GM12878 (cell line): ENCODE results near the gene GPR39. TPM values are rescaled to one million over a fixed set of nuclear protein-coding genes. Genes with fewer than 3 reads are reported as not detected.

Experiments used
- ATAC-seq: fragments of 200-7000 bp; cut with Tn5 transposase; 3 replicates; pipeline ENCODE4 v1.9.1; 2020; ENCODE audit warnings: mild to moderate bottlenecking, moderate library complexity
- BruUV-seq: library from RNA; stranded (reverse); fragments of 400-500 nt; replicated peaks from 2 replicates; lab custom pipeline; 2021; lab: Mats Ljungman, UMichigan
- CTCF ChIA-PET: fragments of 300-600 bp; sonication (Branson Sonifier 250); formaldehyde crosslinking; extraction: SDS; loops from one replicate; lab custom pipeline; 2021; ENCODE audit warnings: inconsistent platforms; lab: Yijun Ruan, JAX
- POLR2A ChIA-PET: fragments of 350-600 bp; formaldehyde crosslinking; extraction: SDS; loops from one replicate; lab custom pipeline; 2021; ENCODE audit warnings: inconsistent platforms; lab: Charles Lee
- RAD21 ChIA-PET: fragments of 300-600 bp; sonication (Branson Sonifier 250); formaldehyde crosslinking; loops from one replicate; lab custom pipeline; 2023; ENCODE audit warnings: antibody characterized with exemption; ENCODE audit not compliant: unreplicated experiment; lab: Charles Lee
- SMC1A ChIA-PET: fragments of 300-600 bp; sonication (Branson Sonifier 250); formaldehyde crosslinking; loops from one replicate; lab custom pipeline; 2023; ENCODE audit not compliant: unreplicated experiment, uncharacterized antibody; lab: Charles Lee
- DNase-seq: peaks from one replicate; pipeline ENCODE4 v3.0.0-alpha.2; 2011; ENCODE audit warnings: low read depth, low spot score
- FAIRE-seq: peaks from 3 replicates; lab custom pipeline; 2011; peaks lifted over from hg19 to GRCh38; lab: Jason Lieb, UNC
- H2AFZ ChIP-seq: 2 replicates; pipeline ENCODE4 v1.6.0; 2011; ENCODE audit warnings: low read depth, low read length, control low read depth; ENCODE audit not compliant: control insufficient read depth
- H3K27ac ChIP-seq: 2 replicates; pipeline ENCODE4 v1.5.1; 2011; ENCODE audit warnings: control low read depth; ENCODE audit not compliant: control insufficient read depth, insufficient read depth
- H3K27me3 ChIP-seq, 2 experiments: replicated peaks in 1 of 2; 2 replicates each; pipeline versions ENCODE4 v1.6.0 to v1.6.1; 2011; ENCODE audit warnings: low read length in 1 of 2; ENCODE audit not compliant: control insufficient read depth in 2 of 2, insufficient read depth in 2 of 2
- H3K36me3 ChIP-seq, 2 experiments: 2 replicates each; pipeline ENCODE4 v1.5.1; 2011; ENCODE audit warnings: low read length in 1 of 2; ENCODE audit not compliant: control insufficient read depth in 2 of 2, insufficient read depth in 2 of 2
- H3K4me1 ChIP-seq: 2 replicates; pipeline ENCODE4 v1.6.1; 2011; ENCODE audit warnings: mild to moderate bottlenecking, low read length, moderate library complexity, mixed read lengths; ENCODE audit not compliant: control insufficient read depth, insufficient read depth
- H3K4me2 ChIP-seq: 2 replicates; pipeline ENCODE4 v1.6.0; 2011; ENCODE audit warnings: control low read depth; ENCODE audit not compliant: control insufficient read depth, insufficient read depth
- H3K4me3 ChIP-seq: fragments of 200-600 bp; sonication (generic); 2 replicates; pipeline ENCODE4 v1.5.1; 2016
- H3K79me2 ChIP-seq: 2 replicates; pipeline ENCODE4 v1.6.0; 2011; ENCODE audit warnings: low read length; ENCODE audit not compliant: control insufficient read depth, insufficient read depth
- H3K9ac ChIP-seq: 2 replicates; pipeline ENCODE4 v1.8.0; 2011; ENCODE audit warnings: low read length, control low read depth, mixed read lengths; ENCODE audit not compliant: control insufficient read depth, insufficient read depth
- H3K9me3 ChIP-seq: replicated peaks from 3 replicates; pipeline ENCODE4 v1.5.1; 2011; ENCODE audit warnings: mild to moderate bottlenecking, low read length; ENCODE audit not compliant: control insufficient read depth, insufficient read depth
- H4K20me1 ChIP-seq: 2 replicates; pipeline ENCODE4 v1.6.0; 2011; ENCODE audit not compliant: control insufficient read depth, insufficient read depth
- CHD2 ChIP-seq: IDR thresholded peaks from 2 replicates; pipeline ENCODE4 v1.6.1; 2011; ENCODE audit warnings: low read depth, low read length, improper control_type of control experiment, borderline replicate concordance
- CREM ChIP-seq: IDR thresholded peaks from 2 replicates; pipeline ENCODE4 v1.6.1; 2014; ENCODE audit warnings: antibody characterized with exemption, low read depth
- EP300 ChIP-seq, 2 experiments: fragments of 150-350 bp in 1 of 2; IDR thresholded peaks; 2 replicates each; pipeline ENCODE4 v1.6.1; 2011 to 2012; ENCODE audit warnings: low read depth in 2 of 2, low read length in 2 of 2, borderline replicate concordance in 1 of 2, improper control_type of control experiment in 1 of 2, inconsistent platforms in 1 of 2; ENCODE audit not compliant: control insufficient read depth in 1 of 2
- FOXM1 ChIP-seq: IDR thresholded peaks from 2 replicates; pipeline ENCODE4 v1.6.1; 2012; ENCODE audit warnings: low read depth, mild to moderate bottlenecking, inconsistent platforms, low read length, moderate library complexity
- HDAC6 ChIP-seq: fragments of 200-600 bp; sonication (generic); IDR thresholded peaks from one replicate; pipeline ENCODE4 v1.8.0; 2017; ENCODE audit warnings: antibody characterized with exemption; ENCODE audit not compliant: unreplicated experiment
- KAT2A ChIP-seq: conservative IDR thresholded peaks from 2 replicates; pipeline ENCODE4 v1.6.1; 2011; ENCODE audit warnings: low read depth, low read length; ENCODE audit not compliant: control insufficient read depth
- MYC ChIP-seq: IDR thresholded peaks from 2 replicates; pipeline ENCODE4 v1.6.1; 2011; ENCODE audit warnings: mild to moderate bottlenecking, low read length, moderate library complexity, inconsistent platforms; ENCODE audit not compliant: insufficient read depth, insufficient replicate concordance, insufficient read length, severe bottlenecking
- NBN ChIP-seq: fragments of 450-650 bp; IDR thresholded peaks from 2 replicates; pipeline ENCODE4 v1.6.1; 2016
- NFIC ChIP-seq: IDR thresholded peaks from 2 replicates; pipeline ENCODE4 v1.6.1; 2012; ENCODE audit warnings: low read depth, mild to moderate bottlenecking, inconsistent platforms, low read length, moderate library complexity
- SREBF2 ChIP-seq: IDR thresholded peaks from 2 replicates; pipeline ENCODE4 v1.6.1; 2012; ENCODE audit warnings: mild to moderate bottlenecking, low read length
- ZNF217 ChIP-seq: fragments of 450-650 bp; IDR thresholded peaks from 2 replicates; pipeline ENCODE4 v1.6.1; 2017; ENCODE audit warnings: antibody characterized with exemption, mild to moderate bottlenecking
- ZNF24 ChIP-seq: fragments of 450-650 bp; IDR thresholded peaks from 2 replicates; pipeline ENCODE4 v1.6.1; 2017; ENCODE audit warnings: antibody characterized with exemption, mild to moderate bottlenecking
- WGBS: methylation state at CpG from one replicate; pipeline ENCODE4 v1.1.6; 2016; ENCODE audit warnings: low lambda C conversion rate; ENCODE audit not compliant: insufficient replicate concordance, insufficient coverage; ENCODE audit errors: missing lambda C conversion rate; 5-methylcytosine and 5-hydroxymethylcytosine counted together
- in situ Hi-C: fragments of 300-500 bp; cut with MboI; formaldehyde crosslinking; loops from 9 replicates; pipeline ENCODE4 v1.14.3; 2018; ENCODE audit warnings: mixed read lengths
- intact Hi-C: fragments of 100-400 bp; cut with micrococcal nuclease; formaldehyde crosslinking; loops from one replicate; pipeline ENCODE4 v1.14.2; 2022; ENCODE audit not compliant: unreplicated experiment
- polyA plus RNA-seq, 11 experiments: library from polyadenylated mRNA; depleted of rRNA in 4 of 11; unstranded in 6 of 11; stranded (reverse) in 5 of 11; fragments of >200 nt; fragmentation: Nextera tagmentation in 4 of 11; fragmentation: Illumina TruSeq in 1 of 11; extraction: Ambion mirVana in 4 of 11; extraction: Trizol in 1 of 11; gene quantifications; 1 replicate in 1 of 11; 2 replicates in 10 of 11; pipeline versions ENCODE4 v1.2.1 to v1.2.3, GENCODE V29; 2011 to 2016; ENCODE audit warnings: inconsistent platforms in 2 of 11, missing spikeins in 2 of 11, low read depth in 1 of 11
- total RNA-seq, 4 experiments: library from RNA; depleted of rRNA in 3 of 4; stranded (reverse); fragments of >200 nt in 3 of 4; fragmentation: Illumina TruSeq in 1 of 4; extraction: Trizol in 1 of 4; gene quantifications; 2 replicates each; pipeline versions ENCODE4 v1.2.1 to v1.2.3, GENCODE V29; 2013 to 2021
- TF ChIP-seq, protein P1 (sequence below): fragments of 450-650 bp; IDR thresholded peaks from 2 replicates; pipeline ENCODE4 v1.6.1; 2017; ENCODE audit warnings: mild to moderate bottlenecking
- TF ChIP-seq, protein P2 (sequence below): IDR thresholded peaks from 2 replicates; pipeline ENCODE4 v1.6.1; 2012; ENCODE audit warnings: low read length, inconsistent platforms
- TF ChIP-seq, protein P3 (sequence below): fragments of 450-650 bp; IDR thresholded peaks from 2 replicates; pipeline ENCODE4 v1.6.1; 2017; ENCODE audit warnings: mild to moderate bottlenecking, moderate library complexity
- TF ChIP-seq, protein P4 (sequence below): fragments of 450-650 bp; IDR thresholded peaks from 2 replicates; pipeline ENCODE4 v1.6.1; 2017; ENCODE audit warnings: mild to moderate bottlenecking, low read depth, inconsistent platforms; ENCODE audit not compliant: poor library complexity, severe bottlenecking

Gene GPR39
- total and polyA plus RNA-seq, 10 of the 15 experiments (the other 5 are each of a cell fraction or from before 2014, with no cell fraction given): 0.05 to 0.23 TPM; not detected in 8

DNA sequence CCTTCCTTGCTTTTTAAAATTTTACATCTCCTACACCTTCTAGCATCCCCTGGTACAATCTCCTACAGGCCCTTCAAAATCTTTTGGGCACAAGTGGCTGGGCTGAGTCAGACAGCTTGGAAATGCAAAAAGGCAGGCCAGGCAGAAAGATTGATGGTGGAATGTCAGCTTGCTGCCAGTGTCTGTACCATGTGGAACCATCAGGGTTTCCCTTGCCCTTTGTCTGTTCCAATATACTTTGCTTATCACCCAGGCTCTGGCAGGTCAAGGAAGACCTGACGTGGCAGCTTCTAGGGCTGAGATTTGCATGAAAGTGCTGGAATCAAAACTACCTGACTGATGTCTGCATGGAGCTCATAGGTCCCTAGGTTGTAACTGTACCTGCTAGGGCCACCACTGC is 33.3 kb downstream of the GPR39 start:
- H3K4me2 ChIP-seq: no peak overlapping the region
- BruUV-seq: no TSS peak
- FAIRE-seq (no peak), DNase-seq (no peak), ATAC-seq (no peak)
- no peak overlapping the region for H3K9ac ChIP-seq
- no peaks in the 10 kb centered on the region for H3K4me1 ChIP-seq
- RAD21 ChIA-PET: no interaction called here
- H3K27me3 ChIP-seq: no peaks in the 10 kb centered on the region
- no peaks in the 10 kb centered on the region for H4K20me1 ChIP-seq
- no peaks in the 10 kb centered on the region for H3K79me2 ChIP-seq
- SMC1A ChIA-PET: no interaction called here
- no peaks in the 10 kb centered on the region for H3K9me3 ChIP-seq
- POLR2A ChIA-PET: no interaction called here
- WGBS: 0% methylated on average over 1 of the region's 1 CpG
- CTCF ChIA-PET: interaction anchor here (0.9 to 1.8 kb wide), 2 partner anchors 9 to 22 kb away, joined by 3 to 5 read pairs; no protein-coding TSS in a partner anchor
- in situ Hi-C loops (no loop called here), intact Hi-C loops (no loop called here)
- H3K36me3 ChIP-seq: no peaks in the 10 kb centered on the region
- H2AFZ ChIP-seq: no peak overlapping the region
- no peak overlapping the region for H3K4me3 ChIP-seq
- H3K27ac ChIP-seq: no peak overlapping the region
- TF ChIP-seq ZNF24 (no peak), NFIC (no peak), FOXM1 (no peak), CHD2 (no peak), HDAC6 (no peak), SREBF2 (no peak), CREM (no peak), NBN (no peak), MYC (no peak), KAT2A (no peak), EP300 (IDR thresholded peaks at IDR 0.05; ENCODE audit: borderline replicate concordance in 1 of 2, control insufficient read depth in 1 of 2, low read depth in 2 of 2, low read length in 2 of 2) (no peak), ZNF217 (no peak)
- TF ChIP-seq, protein P1, sequence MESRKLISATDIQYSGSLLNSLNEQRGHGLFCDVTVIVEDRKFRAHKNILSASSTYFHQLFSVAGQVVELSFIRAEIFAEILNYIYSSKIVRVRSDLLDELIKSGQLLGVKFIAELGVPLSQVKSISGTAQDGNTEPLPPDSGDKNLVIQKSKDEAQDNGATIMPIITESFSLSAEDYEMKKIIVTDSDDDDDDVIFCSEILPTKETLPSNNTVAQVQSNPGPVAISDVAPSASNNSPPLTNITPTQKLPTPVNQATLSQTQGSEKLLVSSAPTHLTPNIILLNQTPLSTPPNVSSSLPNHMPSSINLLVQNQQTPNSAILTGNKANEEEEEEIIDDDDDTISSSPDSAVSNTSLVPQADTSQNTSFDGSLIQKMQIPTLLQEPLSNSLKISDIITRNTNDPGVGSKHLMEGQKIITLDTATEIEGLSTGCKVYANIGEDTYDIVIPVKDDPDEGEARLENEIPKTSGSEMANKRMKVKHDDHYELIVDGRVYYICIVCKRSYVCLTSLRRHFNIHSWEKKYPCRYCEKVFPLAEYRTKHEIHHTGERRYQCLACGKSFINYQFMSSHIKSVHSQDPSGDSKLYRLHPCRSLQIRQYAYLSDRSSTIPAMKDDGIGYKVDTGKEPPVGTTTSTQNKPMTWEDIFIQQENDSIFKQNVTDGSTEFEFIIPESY: no peak
- TF ChIP-seq, protein P2, sequence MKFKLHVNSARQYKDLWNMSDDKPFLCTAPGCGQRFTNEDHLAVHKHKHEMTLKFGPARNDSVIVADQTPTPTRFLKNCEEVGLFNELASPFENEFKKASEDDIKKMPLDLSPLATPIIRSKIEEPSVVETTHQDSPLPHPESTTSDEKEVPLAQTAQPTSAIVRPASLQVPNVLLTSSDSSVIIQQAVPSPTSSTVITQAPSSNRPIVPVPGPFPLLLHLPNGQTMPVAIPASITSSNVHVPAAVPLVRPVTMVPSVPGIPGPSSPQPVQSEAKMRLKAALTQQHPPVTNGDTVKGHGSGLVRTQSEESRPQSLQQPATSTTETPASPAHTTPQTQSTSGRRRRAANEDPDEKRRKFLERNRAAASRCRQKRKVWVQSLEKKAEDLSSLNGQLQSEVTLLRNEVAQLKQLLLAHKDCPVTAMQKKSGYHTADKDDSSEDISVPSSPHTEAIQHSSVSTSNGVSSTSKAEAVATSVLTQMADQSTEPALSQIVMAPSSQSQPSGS: no peak
- TF ChIP-seq, protein P3, sequence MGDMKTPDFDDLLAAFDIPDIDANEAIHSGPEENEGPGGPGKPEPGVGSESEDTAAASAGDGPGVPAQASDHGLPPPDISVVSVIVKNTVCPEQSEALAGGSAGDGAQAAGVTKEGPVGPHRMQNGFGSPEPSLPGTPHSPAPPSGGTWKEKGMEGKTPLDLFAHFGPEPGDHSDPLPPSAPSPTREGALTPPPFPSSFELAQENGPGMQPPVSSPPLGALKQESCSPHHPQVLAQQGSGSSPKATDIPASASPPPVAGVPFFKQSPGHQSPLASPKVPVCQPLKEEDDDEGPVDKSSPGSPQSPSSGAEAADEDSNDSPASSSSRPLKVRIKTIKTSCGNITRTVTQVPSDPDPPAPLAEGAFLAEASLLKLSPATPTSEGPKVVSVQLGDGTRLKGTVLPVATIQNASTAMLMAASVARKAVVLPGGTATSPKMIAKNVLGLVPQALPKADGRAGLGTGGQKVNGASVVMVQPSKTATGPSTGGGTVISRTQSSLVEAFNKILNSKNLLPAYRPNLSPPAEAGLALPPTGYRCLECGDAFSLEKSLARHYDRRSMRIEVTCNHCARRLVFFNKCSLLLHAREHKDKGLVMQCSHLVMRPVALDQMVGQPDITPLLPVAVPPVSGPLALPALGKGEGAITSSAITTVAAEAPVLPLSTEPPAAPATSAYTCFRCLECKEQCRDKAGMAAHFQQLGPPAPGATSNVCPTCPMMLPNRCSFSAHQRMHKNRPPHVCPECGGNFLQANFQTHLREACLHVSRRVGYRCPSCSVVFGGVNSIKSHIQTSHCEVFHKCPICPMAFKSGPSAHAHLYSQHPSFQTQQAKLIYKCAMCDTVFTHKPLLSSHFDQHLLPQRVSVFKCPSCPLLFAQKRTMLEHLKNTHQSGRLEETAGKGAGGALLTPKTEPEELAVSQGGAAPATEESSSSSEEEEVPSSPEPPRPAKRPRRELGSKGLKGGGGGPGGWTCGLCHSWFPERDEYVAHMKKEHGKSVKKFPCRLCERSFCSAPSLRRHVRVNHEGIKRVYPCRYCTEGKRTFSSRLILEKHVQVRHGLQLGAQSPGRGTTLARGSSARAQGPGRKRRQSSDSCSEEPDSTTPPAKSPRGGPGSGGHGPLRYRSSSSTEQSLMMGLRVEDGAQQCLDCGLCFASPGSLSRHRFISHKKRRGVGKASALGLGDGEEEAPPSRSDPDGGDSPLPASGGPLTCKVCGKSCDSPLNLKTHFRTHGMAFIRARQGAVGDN: no peak
- TF ChIP-seq, protein P4, sequence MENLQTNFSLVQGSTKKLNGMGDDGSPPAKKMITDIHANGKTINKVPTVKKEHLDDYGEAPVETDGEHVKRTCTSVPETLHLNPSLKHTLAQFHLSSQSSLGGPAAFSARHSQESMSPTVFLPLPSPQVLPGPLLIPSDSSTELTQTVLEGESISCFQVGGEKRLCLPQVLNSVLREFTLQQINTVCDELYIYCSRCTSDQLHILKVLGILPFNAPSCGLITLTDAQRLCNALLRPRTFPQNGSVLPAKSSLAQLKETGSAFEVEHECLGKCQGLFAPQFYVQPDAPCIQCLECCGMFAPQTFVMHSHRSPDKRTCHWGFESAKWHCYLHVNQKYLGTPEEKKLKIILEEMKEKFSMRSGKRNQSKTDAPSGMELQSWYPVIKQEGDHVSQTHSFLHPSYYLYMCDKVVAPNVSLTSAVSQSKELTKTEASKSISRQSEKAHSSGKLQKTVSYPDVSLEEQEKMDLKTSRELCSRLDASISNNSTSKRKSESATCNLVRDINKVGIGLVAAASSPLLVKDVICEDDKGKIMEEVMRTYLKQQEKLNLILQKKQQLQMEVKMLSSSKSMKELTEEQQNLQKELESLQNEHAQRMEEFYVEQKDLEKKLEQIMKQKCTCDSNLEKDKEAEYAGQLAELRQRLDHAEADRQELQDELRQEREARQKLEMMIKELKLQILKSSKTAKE: no peak
